Spleen (tissue), 11 donors: ENCODE measurements around the gene ADARB1. TPM values are rescaled to one million over a fixed set of nuclear protein-coding genes. Genes with fewer than 3 reads are reported as not detected.

Source experiments
- DNase-seq: peaks from one replicate; pipeline ENCODE4 v3.0.0-alpha.2; 2020
- H3K27ac ChIP-seq, 8 donors: fragments of 200-600 bp; sonication (generic) in 7 of 8; 1 replicate in 4 of 8; 2 replicates in 4 of 8; pipeline versions ENCODE4 v1.5.0 to v1.8.0; 2016 to 2021; ENCODE audit warnings: inconsistent platforms in 4 of 8, mild to moderate bottlenecking in 4 of 8, moderate library complexity in 1 of 8
- H3K27me3 ChIP-seq, 7 donors: fragments of 200-600 bp; sonication (generic) in 6 of 7; replicated peaks in 1 of 7; 1 replicate in 4 of 7; 2 replicates in 3 of 7; pipeline versions ENCODE4 v1.5.0 to v1.8.0; 2016 to 2021; ENCODE audit warnings: inconsistent platforms in 3 of 7, mild to moderate bottlenecking in 1 of 7
- H3K36me3 ChIP-seq, 6 donors: fragments of 200-600 bp; sonication (generic) in 5 of 6; 1 replicate in 4 of 6; 2 replicates in 2 of 6; pipeline versions ENCODE4 v1.5.0 to v1.8.0; 2016 to 2021; ENCODE audit warnings: inconsistent platforms in 2 of 6
- H3K4me1 ChIP-seq, 6 donors: fragments of 200-600 bp; sonication (generic) in 5 of 6; 1 replicate in 3 of 6; 2 replicates in 3 of 6; pipeline versions ENCODE4 v1.5.0 to v1.8.0; 2016 to 2021; ENCODE audit warnings: inconsistent platforms in 3 of 6
- H3K4me3 ChIP-seq, 8 donors: fragments of 200-600 bp; sonication (generic) in 7 of 8; 1 replicate in 4 of 8; 2 replicates in 4 of 8; pipeline versions ENCODE4 v1.5.0 to v1.8.0; 2016 to 2021; ENCODE audit warnings: inconsistent platforms in 4 of 8, mild to moderate bottlenecking in 4 of 8, moderate library complexity in 2 of 8
- H3K9me3 ChIP-seq, 8 donors: fragments of 200-600 bp; sonication (generic) in 7 of 8; 1 replicate in 4 of 8; 2 replicates in 4 of 8; pipeline versions ENCODE4 v1.5.0 to v1.8.0; 2016 to 2021; ENCODE audit warnings: inconsistent platforms in 4 of 8
- CTCF ChIP-seq, 11 experiments: fragments of 200-600 bp in 7 of 11; fragments of 450-650 bp in 4 of 11; sonication (generic) in 4 of 11; IDR thresholded peaks in 8 of 11; conservative IDR thresholded peaks in 3 of 11; 1 replicate in 7 of 11; 2 replicates in 4 of 11; pipeline versions ENCODE4 v1.4.0 to v1.8.0; 2016 to 2021; ENCODE audit warnings: antibody characterized with exemption in 11 of 11, inconsistent platforms in 4 of 11, mild to moderate bottlenecking in 1 of 11
- POLR2A ChIP-seq, 3 donors: fragments of 450-650 bp; IDR thresholded peaks; one replicate each; pipeline ENCODE4 v1.5.1; 2017; ENCODE audit warnings: antibody characterized with exemption in 3 of 3, mild to moderate bottlenecking in 1 of 3
- POLR2AphosphoS5 ChIP-seq, 3 donors: sonication (generic); formaldehyde crosslinking; IDR thresholded peaks; one replicate each; pipeline ENCODE4 v1.5.1; 2017; ENCODE audit warnings: antibody characterized with exemption in 3 of 3
- WGBS, 5 donors: extraction: QIAGEN DNeasy Blood & Tissue Kit in 3 of 5; methylation state at CpG; one replicate each; pipeline versions ENCODE4 v1.1.5 to v1.1.7; 2013 to 2018; 5-methylcytosine and 5-hydroxymethylcytosine counted together
- intact Hi-C: fragments of 100-400 bp; cut with DNase I; formaldehyde crosslinking; loops from one replicate; pipeline ENCODE4 v1.15.0; 2023; ENCODE audit warnings: low total_unique reads
- polyA plus RNA-seq, 3 donors: library from polyadenylated mRNA; stranded (reverse); fragments of 200-250 nt; gene quantifications; one replicate each; pipeline ENCODE4 v1.2.1, GENCODE V29; 2013
- total RNA-seq, 7 donors: library from RNA; depleted of rRNA in 3 of 7; stranded (reverse); fragments of >200 nt in 3 of 7; fragmentation: NEBNext Ultra II Directional in 4 of 7; extraction: Animal tissue kit (Norgen Biotek cat#: 25700) in 4 of 7; gene quantifications; one replicate each; pipeline versions ENCODE4 v1.1.0 to v1.2.1, GENCODE V29; 2016 to 2021
- donor health status: healthy with polysubstance abuse.
- donor health status: DM: no; HTN: no; CAD: no; lungs with moderate emphysema.
- donor health status: DM: no; HTN: no; CAD: no.
- donor health status: Bipolar disorder and iron deficiency.
- donor health status: healthy.
- donor health status: DM: no; HTN: no; CAD: no.
- donor health status: DM: yes; HTN: yes; CAD: no.

Gene ADARB1
- total and polyA plus RNA-seq, 10 donors = 9.1 to 50.8 (median 29.0) TPM

- peaks cover 0 to 54% (median 37%) of the 10 kb centered on the region in 6 donors for H3K36me3 ChIP-seq
- no peaks in the 10 kb centered on the region for H3K9me3 ChIP-seq
- peaks cover 0 to 10% (median 3%) of the 10 kb centered on the region in 7 donors for H3K27me3 ChIP-seq
- no peak overlapping the region for H3K4me3 ChIP-seq
- peaks cover 0 to 20% (median 7%) of the 10 kb centered on the region in 6 donors for H3K4me1 ChIP-seq
- intact Hi-C loops = no loop called here
- H3K27ac ChIP-seq = no peak overlapping the region
- peak; percentile 21 for DNase-seq
- WGBS, 5 donors = 91 to 98% (median 95%) methylated on average over 7 of the region's 7 CpGs
- peak in 1 of 3 donors; percentile 10 for TF ChIP-seq POLR2AphosphoS5 (IDR thresholded peaks at IDR 0.05)
- no peak for TF ChIP-seq POLR2A (IDR thresholded peaks at IDR 0.05)
These were observed 187.7 kb downstream of the ADARB1 start for GRCh38 chr21:45262041-45262581.

DNA sequence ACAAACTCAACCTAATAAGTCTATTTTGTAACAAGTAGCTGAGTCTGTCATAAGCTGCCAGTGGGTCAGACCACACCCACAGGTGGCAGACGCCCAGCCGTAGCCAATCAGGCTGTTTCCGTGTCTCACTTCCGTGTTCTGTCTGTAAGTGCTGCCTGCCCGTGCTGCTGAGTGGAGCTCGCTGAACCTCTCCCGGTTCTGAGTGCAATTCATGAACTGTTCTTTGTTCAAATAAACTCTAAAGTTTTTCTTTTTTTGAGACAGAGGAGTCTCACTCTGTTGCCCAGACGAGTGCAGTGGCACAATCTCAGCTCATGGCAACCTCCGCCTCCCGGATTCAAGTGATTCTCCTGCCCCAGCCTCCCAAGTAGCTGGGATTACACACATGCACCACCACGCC, 188.2 kb downstream of the ADARB1 start:
- Histone ChIP-seq H3K27me3 (peaks cover 0 to 5% (median 0%) of the 10 kb centered on the region in 7 donors), H3K27ac (no peak overlapping the region), H3K9me3 (no peaks in the 10 kb centered on the region), H3K36me3 (peaks cover 0 to 59% (median 42%) of the 10 kb centered on the region in 6 donors), H3K4me3 (no peak overlapping the region), H3K4me1 (peaks cover 0 to 16% (median 6%) of the 10 kb centered on the region in 6 donors)
- peak; percentile 70 for DNase-seq
- 84 to 93% (median 89%) methylated on average over 11 of the region's 11 CpGs for WGBS, 5 donors
- intact Hi-C loops = no loop called here
- TF ChIP-seq POLR2AphosphoS5 (IDR thresholded peaks at IDR 0.05) (no peak), CTCF (IDR thresholded peaks at IDR 0.05 in 8 of 11, conservative IDR thresholded peaks at IDR 0.05 in 3 of 11) (no peak), POLR2A (IDR thresholded peaks at IDR 0.05) (no peak)

DNA sequence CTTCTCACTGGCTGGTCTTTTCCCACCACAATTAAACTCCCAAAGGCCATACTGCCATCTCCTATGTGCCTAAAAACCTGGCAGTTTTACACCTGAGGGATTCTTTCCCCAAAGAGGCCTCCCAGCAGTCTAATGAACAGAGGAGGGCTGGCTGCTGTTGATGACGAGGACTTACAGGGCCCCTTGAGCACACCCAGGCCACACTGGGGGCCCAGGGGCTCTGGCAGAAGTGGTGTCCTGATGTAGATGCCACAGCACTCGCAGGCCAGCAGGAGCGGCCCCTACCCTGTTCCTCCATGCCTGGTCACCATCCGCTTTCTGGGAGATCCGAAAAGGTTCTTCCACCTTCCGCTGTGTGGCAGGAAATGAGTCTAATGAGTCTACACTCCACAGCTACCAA, 189.2 kb downstream of the ADARB1 start:
- 85 to 96% (median 94%) methylated on average over 6 of the region's 6 CpGs for WGBS, 5 donors
- intact Hi-C loops = no loop called here
- TF ChIP-seq POLR2A (IDR thresholded peaks at IDR 0.05) (no peak), POLR2AphosphoS5 (IDR thresholded peaks at IDR 0.05) (no peak), CTCF (IDR thresholded peaks at IDR 0.05 in 8 of 11, conservative IDR thresholded peaks at IDR 0.05 in 3 of 11) (no peak)
- peaks cover 0 to 16% (median 6%) of the 10 kb centered on the region in 6 donors for H3K4me1 ChIP-seq
- peak; percentile 14 for DNase-seq
- H3K27me3 ChIP-seq = no peaks in the 10 kb centered on the region
- peaks cover 0 to 66% (median 42%) of the 10 kb centered on the region in 6 donors for H3K36me3 ChIP-seq
- H3K27ac ChIP-seq = no peak overlapping the region
- H3K9me3 ChIP-seq = no peaks in the 10 kb centered on the region
- H3K4me3 ChIP-seq = no peak overlapping the region

GRCh38 chr21:45264146-45264911, 189.9 kb downstream of the ADARB1 start:
- no peaks in the 10 kb centered on the region for H3K9me3 ChIP-seq
- no peak overlapping the region for H3K27ac ChIP-seq
- intact Hi-C loops = no loop called here
- peaks cover 0 to 73% (median 42%) of the 10 kb centered on the region in 6 donors for H3K36me3 ChIP-seq
- H3K4me3 ChIP-seq = no peak overlapping the region
- TF ChIP-seq POLR2AphosphoS5 (IDR thresholded peaks at IDR 0.05) = no peak
- no peak for TF ChIP-seq CTCF (IDR thresholded peaks at IDR 0.05 in 8 of 11, conservative IDR thresholded peaks at IDR 0.05 in 3 of 11)
- TF ChIP-seq POLR2A (IDR thresholded peaks at IDR 0.05) = no peak
- WGBS, 5 donors = 93 to 96% (median 95%) methylated on average over 19 to 23 of the region's 23 CpGs
- peak; percentile 20 for DNase-seq
- H3K27me3 ChIP-seq = no peaks in the 10 kb centered on the region
- peaks cover 0 to 16% (median 6%) of the 10 kb centered on the region in 6 donors for H3K4me1 ChIP-seq
